Left colon (tissue), 2 donors: ENCODE measurements around the gene ANKFY1. TPM values are rescaled to one million over a fixed set of nuclear protein-coding genes. Genes with fewer than 3 reads are reported as not detected.

Source experiments
- total RNA-seq, 2 donors: library from RNA; stranded (reverse); fragmentation: NEBNext Ultra II Directional; extraction: Animal tissue kit (Norgen Biotek cat#: 25700); gene quantifications; one replicate each; pipeline ENCODE4 v1.2.1, GENCODE V29; 2021
- donor health status: DM: no; HTN: no; CAD: no.
- donor health status: DM: yes; HTN: yes; CAD: no.

ANKFY1 gene
- total RNA-seq, 2 donors from 2014 or later = 46.4 to 59.6 TPM

Other genes starting within 250 kb of the ANKFY1 start
- gene ZZEF1, start 120.9 kb downstream of the ANKFY1 start, total RNA-seq = 100 to 1,000 TPM; 134 to 164 TPM
- 10 to 100 TPM; 11.8 to 16.3 TPM for gene CYB5D2, start 120.8 kb downstream of the ANKFY1 start, total RNA-seq
- 10 to 100 TPM; 59.5 to 71.5 TPM for gene UBE2G1, start 102.7 kb upstream of the ANKFY1 start, total RNA-seq
- under 1 TPM; 0.50 to 0.89 TPM for gene SPNS3, start 170.0 kb upstream of the ANKFY1 start, total RNA-seq
- gene SPNS2, start 234.9 kb upstream of the ANKFY1 start, total RNA-seq = 10 to 100 TPM; 12.4 to 13.5 TPM